Measurements from ENCODE around the gene EPN2. TPM values are rescaled to one million over a fixed set of nuclear protein-coding genes. Genes with fewer than 3 reads are reported as not detected.
A peak's percentile ranks its signal among the peaks of the same experiment; 100 is the strongest.
"Not testable (repeated sequence)": the region's sequence is repeated elsewhere in the genome, so short reads cannot be mapped to it uniquely, and the experiment has no call there.

EPN2 gene
- total and polyA plus RNA-seq, 4 donors = 5.6 to 23.8 (median 12.2) TPM

DNA sequence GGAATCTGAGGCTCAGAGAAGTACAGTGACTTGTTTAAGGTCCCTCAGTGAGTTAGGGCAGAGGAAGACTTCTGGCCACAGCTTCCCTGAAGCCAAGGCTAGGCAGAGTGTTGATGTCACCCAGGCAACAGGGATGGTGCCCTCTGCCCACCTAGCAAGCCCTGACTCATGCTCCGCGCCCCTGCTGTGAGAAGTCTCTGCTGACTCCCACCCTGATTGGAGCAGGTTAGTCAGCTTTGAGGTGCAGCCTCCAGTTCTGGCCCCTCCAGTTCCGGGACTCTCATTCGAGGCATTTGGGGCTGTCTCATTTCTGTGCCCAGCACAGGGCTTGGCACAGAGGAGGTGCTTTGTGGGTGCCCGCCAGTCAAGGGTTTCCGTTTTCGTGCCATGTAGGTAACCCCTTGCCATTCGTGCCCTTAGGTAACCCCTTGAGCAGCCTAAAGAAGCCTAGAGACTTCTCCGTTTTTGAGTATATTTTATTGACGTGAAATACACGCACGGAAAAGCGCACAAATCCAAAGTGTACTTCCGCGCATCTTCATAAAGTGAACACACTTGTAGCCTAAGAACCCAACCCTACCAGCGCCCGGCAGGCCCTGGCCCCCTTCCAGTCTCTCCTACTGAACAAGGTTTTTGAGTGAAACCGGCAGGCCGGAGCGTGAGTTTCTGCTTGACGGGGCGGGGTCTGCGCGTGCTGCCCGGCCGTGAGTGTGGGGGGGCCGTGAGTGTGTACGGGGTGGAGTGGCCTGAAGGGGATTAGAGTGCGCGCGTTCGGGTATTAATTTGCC is 621 bp upstream of the EPN2 start:
- no CpG with 5 or more reads among the region's 32 CpGs for WGBS
- Histone ChIP-seq H3K4me1 (ENCODE audit: control insufficient read depth in 4 of 4, insufficient read depth in 4 of 4, low read length in 3 of 4) (peaks cover 8 to 25% (median 15%) of the 10 kb centered on the region in 4 donors), H3K27ac (ENCODE audit: low read depth in 1 of 2, low read length in 2 of 2) (peak overlapping the region in 1 of 2 donors; percentile 88)
- H3K36me3 ChIP-seq (ENCODE audit: control insufficient read depth in 4 of 4, insufficient read depth in 3 of 4, low read depth in 1 of 4, low read length in 3 of 4); H3K27me3 ChIP-seq (ENCODE audit: control insufficient read depth in 4 of 4, insufficient read depth in 4 of 4, low read length in 3 of 4); H3K4me3 ChIP-seq (ENCODE audit: low read depth in 1 of 3, low read length in 3 of 3); H3K9me3 ChIP-seq (ENCODE audit: control insufficient read depth in 4 of 4, low read length in 3 of 4); DNase-seq (ENCODE audit: low spot score); H3K9ac ChIP-seq (ENCODE audit: low read depth in 1 of 2, low read length in 2 of 2): not testable (repeated sequence)

DNA sequence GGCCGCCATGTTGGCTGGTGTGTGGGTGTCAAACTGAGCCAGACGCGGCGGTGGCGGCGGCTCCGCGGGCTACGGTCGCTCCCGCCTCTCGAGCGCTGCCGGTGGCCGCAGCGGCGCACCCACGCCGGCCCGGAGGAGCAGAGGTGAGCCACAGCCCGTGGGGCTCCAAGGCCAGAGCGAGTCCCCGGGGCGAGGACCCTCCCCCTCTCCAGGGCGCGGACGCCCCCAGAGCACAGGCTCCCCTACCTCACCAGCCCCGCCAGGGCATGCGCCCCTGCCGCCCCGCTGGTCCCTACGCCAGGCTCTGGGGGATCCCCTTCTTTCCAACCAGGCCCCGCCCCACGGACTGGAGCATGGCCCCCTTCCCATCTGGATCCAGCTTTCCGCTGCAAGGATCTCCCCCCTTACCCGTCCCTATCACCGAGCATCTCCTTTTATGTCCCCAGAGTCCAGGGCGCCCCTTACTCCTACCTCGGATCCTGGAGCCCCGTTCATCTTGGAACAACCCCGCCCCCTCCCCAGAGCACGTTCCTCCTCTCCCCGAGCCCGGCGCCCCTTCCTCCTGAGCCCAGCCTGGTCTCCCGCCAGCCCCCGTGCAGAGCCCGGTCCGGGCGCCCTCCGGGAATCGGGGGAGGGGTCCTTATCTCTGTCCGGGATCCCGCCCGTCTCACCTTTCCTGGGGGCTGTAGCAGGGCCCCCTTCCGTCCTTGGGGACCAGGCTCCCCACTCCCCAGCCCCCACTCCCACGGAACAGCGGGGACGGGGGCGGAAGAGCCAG is 412 bp downstream of the EPN2 start:
- peak; percentile 49 for DNase-seq (ENCODE audit: low spot score)
- WGBS = 1% methylated on average over 60 of the region's 60 CpGs
- peaks cover 10 to 31% (median 19%) of the 10 kb centered on the region in 4 donors for H3K4me1 ChIP-seq (ENCODE audit: control insufficient read depth in 4 of 4, insufficient read depth in 4 of 4, low read length in 3 of 4)
- H3K27me3 ChIP-seq (ENCODE audit: control insufficient read depth in 4 of 4, insufficient read depth in 4 of 4, low read length in 3 of 4) = no peaks in the 10 kb centered on the region
- peak overlapping the region; percentile 63 to 69 for H3K9ac ChIP-seq (ENCODE audit: low read depth in 1 of 2, low read length in 2 of 2)
- H3K4me3 ChIP-seq (ENCODE audit: low read depth in 1 of 3, low read length in 3 of 3) = peak overlapping the region; percentile 77 to 100 (median 91)
- no peaks in the 10 kb centered on the region for H3K9me3 ChIP-seq (ENCODE audit: control insufficient read depth in 4 of 4, low read length in 3 of 4)
- no peaks in the 10 kb centered on the region for H3K36me3 ChIP-seq (ENCODE audit: control insufficient read depth in 4 of 4, insufficient read depth in 3 of 4, low read depth in 1 of 4, low read length in 3 of 4)
- H3K27ac ChIP-seq (ENCODE audit: low read depth in 1 of 2, low read length in 2 of 2) = peak overlapping the region; percentile 88
- TF ChIP-seq YY1 (IDR thresholded peaks at IDR 0.05) (peak; percentile 35), ZBTB33 (IDR thresholded peaks at IDR 0.05) (no peak)

- no peaks in the 10 kb centered on the region for H3K27me3 ChIP-seq (ENCODE audit: control insufficient read depth in 4 of 4, insufficient read depth in 4 of 4, low read length in 3 of 4)
- peak overlapping the region; percentile 77 to 100 (median 91) for H3K4me3 ChIP-seq (ENCODE audit: low read depth in 1 of 3, low read length in 3 of 3)
- peak; percentile 57 for DNase-seq (ENCODE audit: low spot score)
- H3K36me3 ChIP-seq (ENCODE audit: control insufficient read depth in 4 of 4, insufficient read depth in 3 of 4, low read depth in 1 of 4, low read length in 3 of 4) = no peaks in the 10 kb centered on the region
- TF ChIP-seq FOXA1 (IDR thresholded peaks at IDR 0.05) (no peak), GABPA (IDR thresholded peaks at IDR 0.05 in 1 of 2, conservative IDR thresholded peaks at IDR 0.05 in 1 of 2) (no peak), RAD21 (IDR thresholded peaks at IDR 0.05) (peak in 1 of 2 donors; percentile 17), EGR1 (IDR thresholded peaks at IDR 0.05; ENCODE audit: low read depth in 2 of 2) (no peak), MAX (IDR thresholded peaks at IDR 0.05) (no peak), HNF4G (IDR thresholded peaks at IDR 0.05) (no peak), REST (IDR thresholded peaks at IDR 0.05) (no peak)
- no peaks in the 10 kb centered on the region for H3K9me3 ChIP-seq (ENCODE audit: control insufficient read depth in 4 of 4, low read length in 3 of 4)
- WGBS = 4% methylated on average over 21 of the region's 21 CpGs
- H3K4me1 ChIP-seq (ENCODE audit: control insufficient read depth in 4 of 4, insufficient read depth in 4 of 4, low read length in 3 of 4) = peaks cover 10 to 31% (median 19%) of the 10 kb centered on the region in 4 donors
- H3K9ac ChIP-seq (ENCODE audit: low read depth in 1 of 2, low read length in 2 of 2) = peak overlapping the region; percentile 63 to 69
- peak overlapping the region; percentile 88 for H3K27ac ChIP-seq (ENCODE audit: low read depth in 1 of 2, low read length in 2 of 2)
These were observed 970 bp downstream of the EPN2 start for GRCh38 chr17:19238167-19238505.

Measured in liver (tissue), 9 donors.